GM18511 (cell line): ENCODE results near the gene RASAL2.
"Not testable (repeated sequence)": the region's sequence is repeated elsewhere in the genome, so short reads cannot be mapped to it uniquely, and the experiment has no call there.

Experiments
- ATAC-seq: cut with Tn5 transposase; IDR thresholded peaks from one replicate; pipeline ENCODE4 v1.9.1; 2021; ENCODE audit warnings: mild to moderate bottlenecking, moderate library complexity; ENCODE audit not compliant: unreplicated experiment

RASAL2 gene

GRCh38 chr1:178220094-178220493, 126.2 kb downstream of the RASAL2 start:
- ATAC-seq: no peak

DNA sequence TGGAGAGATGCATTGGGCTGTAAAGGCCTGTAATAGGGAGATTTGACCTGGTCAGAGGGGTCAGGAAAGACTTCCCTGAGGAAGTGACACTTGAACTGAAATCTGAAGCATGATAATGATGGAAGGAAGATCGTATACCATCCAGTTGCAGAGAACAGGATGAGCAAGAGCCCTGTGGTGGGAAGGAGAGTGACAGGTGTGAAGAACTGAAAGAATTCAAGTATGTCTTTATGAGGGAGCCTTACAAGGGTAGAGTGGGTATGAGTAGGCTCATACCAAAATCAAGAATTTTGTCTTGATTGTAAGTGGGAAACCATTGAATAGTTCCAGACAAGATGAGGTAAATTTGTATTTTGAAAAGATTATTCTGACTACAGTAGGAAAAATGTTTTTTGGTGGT, 129.4 kb downstream of the RASAL2 start:
- ATAC-seq: no peak

DNA sequence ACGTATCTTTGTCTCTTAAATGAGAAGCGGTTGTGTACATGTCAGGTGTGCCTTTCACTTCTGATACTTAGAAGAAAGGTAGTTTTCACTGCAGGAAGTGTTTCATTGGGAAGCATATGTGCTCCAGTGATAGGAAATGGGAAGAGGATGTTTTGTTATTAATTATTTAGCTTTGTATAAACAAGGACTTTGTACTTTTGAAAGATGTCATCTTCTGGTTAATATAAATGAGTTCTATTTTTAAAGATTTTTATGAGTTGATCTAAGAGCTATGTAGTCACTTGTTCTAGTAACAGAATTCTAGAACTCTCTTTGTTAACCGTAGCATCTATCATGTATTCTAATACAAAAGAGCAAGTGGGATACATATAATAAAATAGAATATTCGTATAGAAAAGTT, 130.5 kb downstream of the RASAL2 start:
- no peak for ATAC-seq

DNA sequence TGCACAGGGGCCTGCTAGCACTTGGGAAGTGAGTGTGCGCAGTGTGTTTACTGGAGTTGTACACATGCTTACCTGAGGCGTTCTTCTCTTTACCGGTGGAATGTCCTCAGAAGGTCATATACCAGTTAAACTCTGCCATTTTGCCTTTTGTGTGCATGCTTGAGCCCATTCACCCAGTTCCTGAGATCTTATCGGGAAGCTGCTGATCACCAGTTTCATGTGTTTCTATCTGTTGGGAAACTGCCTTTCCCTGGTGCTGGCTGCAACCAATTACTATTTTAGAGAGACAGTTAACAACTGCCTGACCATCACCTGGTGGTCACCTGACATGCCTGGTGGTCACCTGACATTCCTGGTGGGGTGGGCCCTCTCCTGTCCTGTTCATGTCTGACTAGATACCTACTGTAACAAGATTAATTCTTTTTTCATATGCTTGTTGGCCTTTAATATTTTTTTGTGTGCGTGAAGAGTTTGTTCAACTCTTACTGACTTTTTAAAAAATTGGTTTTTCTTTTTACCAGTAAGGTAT, 137.0 kb downstream of the RASAL2 start:
- no peak for ATAC-seq

DNA sequence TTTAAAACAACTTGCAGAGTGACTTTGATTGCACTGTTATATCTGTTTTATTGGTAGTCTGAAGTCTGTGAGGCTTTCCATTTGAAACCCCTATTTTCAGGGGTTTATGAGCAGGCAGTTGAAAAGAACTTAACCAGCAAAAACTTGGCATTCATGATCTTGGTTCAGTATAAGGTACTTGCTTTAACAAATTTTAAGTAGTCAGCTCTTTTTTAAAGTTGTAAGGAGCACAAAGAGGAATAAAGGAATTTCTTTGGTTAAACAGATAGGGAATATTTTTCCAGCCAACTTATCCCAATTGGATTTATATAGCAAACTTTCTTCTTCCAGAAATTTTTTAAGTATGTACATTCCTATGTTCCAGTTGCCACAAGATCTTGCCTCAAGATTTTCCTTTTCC, 138.2 kb downstream of the RASAL2 start:
- ATAC-seq: no peak

- no peak for ATAC-seq
Measured at GRCh38 chr1:178232949-178233348, 139.0 kb downstream of the RASAL2 start.

- no peak for ATAC-seq
Measured at GRCh38 chr1:178237121-178237520, 143.2 kb downstream of the RASAL2 start.

GRCh38 chr1:178238722-178239510, 145.0 kb downstream of the RASAL2 start:
- ATAC-seq: no peak

DNA sequence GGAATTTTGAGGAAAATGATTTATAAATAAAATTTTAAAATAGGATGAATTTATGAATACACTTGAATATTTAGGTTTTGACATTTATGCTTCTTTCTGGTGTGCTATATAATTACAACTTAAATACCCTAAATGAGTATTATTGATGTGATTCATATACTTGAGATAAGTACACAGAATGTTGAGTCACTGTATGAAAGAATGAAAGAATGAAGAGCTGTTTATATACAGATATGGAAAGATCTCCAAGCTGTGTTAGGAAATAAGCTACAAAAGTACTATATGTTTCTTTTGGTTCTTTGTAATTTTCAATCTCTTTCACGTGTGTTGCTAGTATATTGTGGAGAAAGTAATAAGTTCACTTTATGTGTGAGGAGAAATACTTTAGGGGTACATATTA, 147.2 kb downstream of the RASAL2 start:
- no peak for ATAC-seq

- ATAC-seq: no peak
Measured at GRCh38 chr1:178241837-178242236, 147.9 kb downstream of the RASAL2 start.

DNA sequence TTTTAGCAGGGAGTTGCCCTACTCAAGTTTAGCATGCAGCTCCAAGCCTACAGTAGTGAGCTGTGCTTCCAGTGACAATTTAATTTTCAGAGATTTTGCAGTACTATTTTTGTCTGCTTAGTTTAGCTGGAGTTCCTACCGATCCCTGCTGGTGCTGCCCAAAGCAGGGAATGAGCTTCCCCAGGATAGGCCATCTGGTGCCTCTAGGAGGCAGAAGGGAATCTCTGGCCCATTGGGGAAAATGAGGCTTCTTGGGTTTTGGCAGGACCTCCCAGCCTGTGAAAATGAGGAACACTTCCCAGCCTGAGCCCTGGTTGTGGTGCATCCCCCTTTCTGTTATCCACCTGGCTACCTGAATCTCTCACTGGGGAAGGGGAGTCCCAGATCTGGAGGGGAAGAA, 149.2 kb downstream of the RASAL2 start:
- ATAC-seq: no peak

- no peak for ATAC-seq
Measured at GRCh38 chr1:178243890-178244289, 150.0 kb downstream of the RASAL2 start.

DNA sequence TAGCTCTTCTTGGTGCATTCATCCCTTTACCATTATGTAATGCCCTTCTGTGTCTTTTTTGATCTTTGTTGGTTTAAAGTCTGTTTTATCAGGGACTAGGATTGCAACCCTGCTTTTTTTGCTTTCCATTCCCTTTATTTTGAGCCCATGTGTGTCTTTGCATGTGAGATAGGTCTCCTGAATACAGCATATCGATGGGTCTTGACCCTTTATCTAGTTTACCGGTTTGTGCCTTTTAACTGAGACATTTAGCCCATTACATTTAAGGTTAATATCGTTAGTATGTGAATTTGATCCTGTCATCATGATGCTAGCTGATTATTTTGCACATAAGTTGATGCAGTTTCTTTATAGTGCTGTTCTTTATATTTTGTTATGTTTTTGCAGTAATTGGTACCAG, 154.4 kb downstream of the RASAL2 start:
- not testable (repeated sequence) for ATAC-seq

DNA sequence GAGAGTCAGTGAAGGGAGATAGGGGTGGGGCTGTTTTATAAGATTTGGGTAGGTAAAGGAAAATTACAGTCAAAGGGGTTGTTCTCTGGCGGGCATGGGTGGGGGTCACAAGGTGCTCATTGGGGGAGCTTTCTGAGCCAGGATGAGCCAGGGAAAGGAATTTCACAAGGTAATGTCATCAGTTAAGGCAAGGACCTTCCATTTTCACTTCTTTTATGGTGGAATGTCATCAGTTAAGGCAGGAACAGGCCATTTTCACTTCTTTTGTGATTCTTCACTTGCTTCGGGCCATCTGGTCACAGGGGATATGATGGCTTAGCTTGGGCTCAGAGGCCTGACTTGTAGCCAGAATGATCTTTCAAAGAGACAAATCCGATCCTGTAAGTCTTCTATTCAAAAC, 159.7 kb downstream of the RASAL2 start:
- ATAC-seq: not testable (repeated sequence)

- no peak for ATAC-seq
Measured at GRCh38 chr1:178254433-178254832, 160.5 kb downstream of the RASAL2 start.

DNA sequence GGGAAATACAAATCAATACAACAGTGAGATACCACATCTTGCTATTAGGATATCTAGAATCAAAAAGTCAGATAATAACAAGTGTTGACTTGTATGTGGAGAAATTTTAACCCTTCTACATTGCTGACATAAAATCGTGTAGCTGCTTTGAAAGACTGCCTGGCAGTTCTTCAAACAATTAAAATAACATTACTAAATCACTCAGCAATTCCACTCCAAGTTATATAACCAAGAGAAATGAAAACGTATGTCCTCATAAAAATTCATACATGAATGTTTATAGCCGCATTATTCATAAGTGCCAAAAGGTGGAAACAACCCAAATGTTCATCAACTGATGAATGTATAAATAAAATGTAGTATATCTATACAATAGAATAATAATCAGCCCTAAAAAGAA, 164.6 kb downstream of the RASAL2 start:
- no peak for ATAC-seq

DNA sequence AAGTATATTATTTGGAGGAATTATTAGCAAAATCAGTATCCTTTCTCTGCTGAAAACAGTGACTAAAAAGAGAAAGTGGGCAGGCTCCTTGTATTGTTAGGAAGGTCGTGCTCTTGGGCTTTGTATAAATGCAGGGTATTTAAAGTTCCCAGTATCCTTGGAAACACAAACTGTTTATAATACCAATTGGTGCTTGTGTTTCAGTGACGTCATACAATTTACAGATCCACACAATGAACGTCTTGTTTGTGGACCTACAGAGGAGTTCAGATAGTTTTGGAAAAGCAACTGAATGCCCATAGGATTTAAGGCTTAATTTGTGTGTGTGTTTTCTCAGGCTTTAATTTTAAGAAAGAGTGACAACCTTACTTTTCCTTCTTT, 168.2 kb downstream of the RASAL2 start:
- no peak for ATAC-seq

GRCh38 chr1:178263341-178263740, 169.4 kb downstream of the RASAL2 start:
- no peak for ATAC-seq

DNA sequence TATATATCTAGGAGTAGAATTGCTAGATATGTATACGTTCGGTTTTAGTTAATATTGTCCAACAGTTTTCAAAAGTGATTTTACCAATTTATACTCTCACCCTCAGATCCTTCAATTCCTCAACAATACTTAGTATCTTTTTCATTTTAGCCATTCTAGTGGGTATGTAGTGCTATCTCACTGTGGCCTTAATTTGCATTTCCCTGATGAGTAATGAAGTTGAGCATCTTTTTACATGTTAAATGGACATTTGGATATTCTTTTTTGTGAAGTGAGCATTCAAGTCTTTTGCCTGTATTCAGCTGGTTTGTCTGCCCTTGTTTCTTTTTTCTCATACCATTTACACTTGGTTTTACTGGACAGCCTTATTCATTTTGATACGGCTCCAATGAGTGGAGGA, 172.2 kb downstream of the RASAL2 start:
- no peak for ATAC-seq

- ATAC-seq: no peak
Measured at GRCh38 chr1:178266619-178267066, 172.7 kb downstream of the RASAL2 start.

- ATAC-seq: no peak
Measured at GRCh38 chr1:178267646-178268094, 173.8 kb downstream of the RASAL2 start.

DNA sequence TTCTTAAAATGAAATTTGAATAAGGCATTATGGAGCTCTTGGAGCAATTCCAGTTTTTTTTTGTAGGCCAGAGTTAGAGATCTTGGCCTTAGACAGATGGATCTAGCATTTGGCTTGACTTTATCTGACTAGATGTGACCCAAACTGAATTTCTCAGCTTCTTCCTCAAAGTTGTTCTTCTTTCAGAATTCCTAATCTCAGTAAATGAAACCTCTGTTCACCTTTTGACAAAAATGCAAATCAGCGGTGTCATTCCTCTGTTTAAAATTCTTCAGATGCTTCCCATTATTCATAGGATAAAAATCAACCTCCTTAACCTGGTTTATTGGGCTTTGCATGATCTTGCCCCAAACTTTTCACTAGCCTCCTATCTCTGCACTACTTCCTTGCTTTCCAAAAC, 177.6 kb downstream of the RASAL2 start:
- no peak for ATAC-seq
